Measurements from ENCODE around the gene SERPINA12. TPM values are rescaled to one million over a fixed set of nuclear protein-coding genes. Genes with fewer than 3 reads are reported as not detected.

SERPINA12 gene
- total and polyA plus RNA-seq, 2 of the 13 experiments (the other 11 are each of a cell fraction or from before 2014, with no cell fraction given), result 0.08 TPM; not detected in 1

DNA sequence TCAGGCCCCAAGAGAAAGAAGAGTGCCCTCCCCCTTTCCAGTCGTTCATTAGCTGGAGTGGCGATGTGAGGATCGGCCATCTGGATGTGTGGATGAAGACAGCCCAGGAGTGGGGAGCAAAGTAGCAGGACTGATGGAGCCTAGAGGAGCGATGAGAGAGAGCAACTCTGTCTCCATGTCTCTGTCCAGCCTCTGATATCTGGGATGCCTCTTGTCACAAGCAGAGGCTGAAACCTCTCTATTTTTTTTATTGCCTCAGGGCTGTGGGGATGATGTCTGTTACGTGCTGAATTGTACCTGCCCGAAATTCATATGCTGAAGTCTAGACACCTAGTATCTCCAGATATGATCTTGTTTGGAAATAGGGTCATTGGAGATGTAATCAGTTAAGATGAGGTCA lies 59.3 kb downstream of the SERPINA12 start (continued):
- TF ChIP-seq, protein P1, sequence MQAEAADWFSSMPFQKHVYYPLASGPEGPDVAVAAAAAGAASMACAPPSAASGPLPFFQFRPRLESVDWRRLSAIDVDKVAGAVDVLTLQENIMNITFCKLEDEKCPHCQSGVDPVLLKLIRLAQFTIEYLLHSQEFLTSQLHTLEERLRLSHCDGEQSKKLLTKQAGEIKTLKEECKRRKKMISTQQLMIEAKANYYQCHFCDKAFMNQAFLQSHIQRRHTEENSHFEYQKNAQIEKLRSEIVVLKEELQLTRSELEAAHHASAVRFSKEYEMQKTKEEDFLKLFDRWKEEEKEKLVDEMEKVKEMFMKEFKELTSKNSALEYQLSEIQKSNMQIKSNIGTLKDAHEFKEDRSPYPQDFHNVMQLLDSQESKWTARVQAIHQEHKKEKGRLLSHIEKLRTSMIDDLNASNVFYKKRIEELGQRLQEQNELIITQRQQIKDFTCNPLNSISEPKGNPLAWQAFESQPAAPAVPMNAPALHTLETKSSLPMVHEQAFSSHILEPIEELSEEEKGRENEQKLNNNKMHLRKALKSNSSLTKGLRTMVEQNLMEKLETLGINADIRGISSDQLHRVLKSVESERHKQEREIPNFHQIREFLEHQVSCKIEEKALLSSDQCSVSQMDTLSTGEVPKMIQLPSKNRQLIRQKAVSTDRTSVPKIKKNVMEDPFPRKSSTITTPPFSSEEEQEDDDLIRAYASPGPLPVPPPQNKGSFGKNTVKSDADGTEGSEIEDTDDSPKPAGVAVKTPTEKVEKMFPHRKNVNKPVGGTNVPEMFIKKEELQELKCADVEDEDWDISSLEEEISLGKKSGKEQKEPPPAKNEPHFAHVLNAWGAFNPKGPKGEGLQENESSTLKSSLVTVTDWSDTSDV (CRISPR knock-in tag; IDR thresholded peaks at IDR 0.05), result no peak
- TF ChIP-seq NONO (IDR thresholded peaks at IDR 0.05) (no peak), NONO (CRISPR knock-in tag; conservative IDR thresholded peaks at IDR 0.05) (no peak), SNRNP70 (IDR thresholded peaks at IDR 0.05; ENCODE audit: low read depth, low read length) (no peak), SNAI1 (CRISPR knock-in tag; IDR thresholded peaks at IDR 0.05; ENCODE audit: borderline replicate concordance) (no peak), KMT2A (CRISPR knock-in tag; IDR thresholded peaks at IDR 0.05) (no peak), SAP130 (CRISPR knock-in tag; IDR thresholded peaks at IDR 0.05; ENCODE audit: low read depth) (0 out of 2 replicates have a peak, but pooled peaks have one; percentile 0), KLF15 (CRISPR knock-in tag; IDR thresholded peaks at IDR 0.05; ENCODE audit: borderline replicate concordance) (no peak), HMG20A (CRISPR knock-in tag; IDR thresholded peaks at IDR 0.05; ENCODE audit: borderline replicate concordance) (no peak), ZNF224 (CRISPR knock-in tag; IDR thresholded peaks at IDR 0.05) (no peak), SAFB2 (CRISPR knock-in tag; IDR thresholded peaks at IDR 0.05; ENCODE audit: borderline replicate concordance, low read depth) (no peak)
- TF ChIP-seq, protein P2, sequence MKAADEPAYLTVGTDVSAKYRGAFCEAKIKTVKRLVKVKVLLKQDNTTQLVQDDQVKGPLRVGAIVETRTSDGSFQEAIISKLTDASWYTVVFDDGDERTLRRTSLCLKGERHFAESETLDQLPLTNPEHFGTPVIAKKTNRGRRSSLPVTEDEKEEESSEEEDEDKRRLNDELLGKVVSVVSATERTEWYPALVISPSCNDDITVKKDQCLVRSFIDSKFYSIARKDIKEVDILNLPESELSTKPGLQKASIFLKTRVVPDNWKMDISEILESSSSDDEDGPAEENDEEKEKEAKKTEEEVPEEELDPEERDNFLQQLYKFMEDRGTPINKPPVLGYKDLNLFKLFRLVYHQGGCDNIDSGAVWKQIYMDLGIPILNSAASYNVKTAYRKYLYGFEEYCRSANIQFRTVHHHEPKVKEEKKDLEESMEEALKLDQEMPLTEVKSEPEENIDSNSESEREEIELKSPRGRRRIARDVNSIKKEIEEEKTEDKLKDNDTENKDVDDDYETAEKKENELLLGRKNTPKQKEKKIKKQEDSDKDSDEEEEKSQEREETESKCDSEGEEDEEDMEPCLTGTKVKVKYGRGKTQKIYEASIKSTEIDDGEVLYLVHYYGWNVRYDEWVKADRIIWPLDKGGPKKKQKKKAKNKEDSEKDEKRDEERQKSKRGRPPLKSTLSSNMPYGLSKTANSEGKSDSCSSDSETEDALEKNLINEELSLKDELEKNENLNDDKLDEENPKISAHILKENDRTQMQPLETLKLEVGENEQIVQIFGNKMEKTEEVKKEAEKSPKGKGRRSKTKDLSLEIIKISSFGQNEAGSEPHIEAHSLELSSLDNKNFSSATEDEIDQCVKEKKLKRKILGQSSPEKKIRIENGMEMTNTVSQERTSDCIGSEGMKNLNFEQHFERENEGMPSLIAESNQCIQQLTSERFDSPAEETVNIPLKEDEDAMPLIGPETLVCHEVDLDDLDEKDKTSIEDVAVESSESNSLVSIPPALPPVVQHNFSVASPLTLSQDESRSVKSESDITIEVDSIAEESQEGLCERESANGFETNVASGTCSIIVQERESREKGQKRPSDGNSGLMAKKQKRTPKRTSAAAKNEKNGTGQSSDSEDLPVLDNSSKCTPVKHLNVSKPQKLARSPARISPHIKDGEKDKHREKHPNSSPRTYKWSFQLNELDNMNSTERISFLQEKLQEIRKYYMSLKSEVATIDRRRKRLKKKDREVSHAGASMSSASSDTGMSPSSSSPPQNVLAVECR (CRISPR knock-in tag; IDR thresholded peaks at IDR 0.05; ENCODE audit: borderline replicate concordance), result no peak
- TF ChIP-seq, protein P3, sequence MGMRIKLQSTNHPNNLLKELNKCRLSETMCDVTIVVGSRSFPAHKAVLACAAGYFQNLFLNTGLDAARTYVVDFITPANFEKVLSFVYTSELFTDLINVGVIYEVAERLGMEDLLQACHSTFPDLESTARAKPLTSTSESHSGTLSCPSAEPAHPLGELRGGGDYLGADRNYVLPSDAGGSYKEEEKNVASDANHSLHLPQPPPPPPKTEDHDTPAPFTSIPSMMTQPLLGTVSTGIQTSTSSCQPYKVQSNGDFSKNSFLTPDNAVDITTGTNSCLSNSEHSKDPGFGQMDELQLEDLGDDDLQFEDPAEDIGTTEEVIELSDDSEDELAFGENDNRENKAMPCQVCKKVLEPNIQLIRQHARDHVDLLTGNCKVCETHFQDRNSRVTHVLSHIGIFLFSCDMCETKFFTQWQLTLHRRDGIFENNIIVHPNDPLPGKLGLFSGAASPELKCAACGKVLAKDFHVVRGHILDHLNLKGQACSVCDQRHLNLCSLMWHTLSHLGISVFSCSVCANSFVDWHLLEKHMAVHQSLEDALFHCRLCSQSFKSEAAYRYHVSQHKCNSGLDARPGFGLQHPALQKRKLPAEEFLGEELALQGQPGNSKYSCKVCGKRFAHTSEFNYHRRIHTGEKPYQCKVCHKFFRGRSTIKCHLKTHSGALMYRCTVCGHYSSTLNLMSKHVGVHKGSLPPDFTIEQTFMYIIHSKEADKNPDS (CRISPR knock-in tag; IDR thresholded peaks at IDR 0.05), result no peak

All from HepG2 (cell line).